K562 (cell line): Measurements from ENCODE around the gene ANAPC16. TPM values are rescaled to one million over a fixed set of nuclear protein-coding genes. Genes with fewer than 3 reads are reported as not detected.

Experiments used
- ATAC-seq: fragments of 200-7000 bp; cut with Tn5 transposase; 3 replicates; pipeline ENCODE4 v1.9.1; 2020; ENCODE audit warnings: moderate library complexity
- BruUV-seq: library from RNA; stranded (reverse); fragments of 400-500 nt; replicated peaks from 2 replicates; lab custom pipeline; 2021; lab: Mats Ljungman, UMichigan
- CTCF ChIA-PET: fragments of 300-600 bp; formaldehyde crosslinking; extraction: SDS; loops from one replicate; lab custom pipeline; 2021; ENCODE audit warnings: low intra/inter-chr PET ratio; lab: Yijun Ruan, JAX
- POLR2A ChIA-PET: fragments of 300-600, 350-650 bp; sonication (Branson Sonifier 250); formaldehyde crosslinking; extraction: SDS; loops from one replicate; lab custom pipeline; 2021; ENCODE audit warnings: antibody characterized with exemption, inconsistent platforms; lab: Yijun Ruan, JAX
- DNase-seq, 4 experiments: peaks; one replicate each; pipeline versions ENCODE4 v3.0.0 to v3.0.0-alpha.2; 2011 to 2018; ENCODE audit warnings: low spot score in 3 of 4, mixed read lengths in 3 of 4; ENCODE audit errors: extremely low read depth in 1 of 4
- FAIRE-seq: peaks from 2 replicates; lab custom pipeline; 2011; peaks lifted over from hg19 to GRCh38; lab: Jason Lieb, UNC
- H2AFZ ChIP-seq: 2 replicates; pipeline ENCODE4 v1.6.0; 2011; ENCODE audit warnings: low read depth, low read length, control low read depth, inconsistent platforms
- H3K27ac ChIP-seq: fragments of 200-600 bp; 3 replicates; pipeline ENCODE4 v1.8.0; 2011; ENCODE audit warnings: low read depth, mild to moderate bottlenecking, control low read depth, inconsistent platforms, low read length, moderate library complexity, mixed read lengths; ENCODE audit errors: extremely low read depth
- H3K27me3 ChIP-seq, 2 experiments: fragments of 300-600 bp in 1 of 2; 2 replicates in 1 of 2; 3 replicates in 1 of 2; pipeline versions ENCODE4 v1.6.0 to v1.8.0; 2011; ENCODE audit warnings: inconsistent platforms in 2 of 2, low read length in 2 of 2, mild to moderate bottlenecking in 1 of 2, mixed read lengths in 1 of 2, moderate library complexity in 1 of 2; ENCODE audit not compliant: control insufficient read depth in 2 of 2, insufficient read depth in 2 of 2
- H3K36me3 ChIP-seq: fragments of 300-600 bp; 3 replicates; pipeline ENCODE4 v1.8.0; 2011; ENCODE audit warnings: mild to moderate bottlenecking, low read length, inconsistent platforms; ENCODE audit not compliant: control insufficient read depth, insufficient read depth
- H3K4me1 ChIP-seq, 2 experiments: fragments of 200-600 bp in 1 of 2; replicated peaks in 1 of 2; 2 replicates in 1 of 2; 3 replicates in 1 of 2; pipeline versions ENCODE4 v1.5.1 to v1.8.0; 2011; ENCODE audit warnings: inconsistent platforms in 2 of 2, low read length in 2 of 2, mild to moderate bottlenecking in 1 of 2, mixed read lengths in 1 of 2, moderate library complexity in 1 of 2; ENCODE audit not compliant: control insufficient read depth in 2 of 2, insufficient read depth in 2 of 2
- H3K4me2 ChIP-seq: 2 replicates; pipeline ENCODE4 v1.6.1; 2011; ENCODE audit warnings: low read length, control low read depth, inconsistent platforms, mixed read lengths; ENCODE audit not compliant: insufficient read depth
- H3K4me3 ChIP-seq: fragments of 200-600 bp; sonication (generic), shearing (Covaris generic); 2 replicates; pipeline ENCODE4 v1.5.1; 2016; ENCODE audit warnings: control low read depth, inconsistent platforms
- H3K79me2 ChIP-seq: fragments of 200-600 bp; 3 replicates; pipeline ENCODE4 v1.8.0; 2011; ENCODE audit warnings: low read length, inconsistent platforms; ENCODE audit not compliant: control insufficient read depth, insufficient read depth
- H3K9ac ChIP-seq, 2 experiments: 2 replicates each; pipeline versions ENCODE4 v1.6.0 to v1.6.1; 2011; ENCODE audit warnings: low read depth in 2 of 2, low read length in 2 of 2, control low read depth in 1 of 2, inconsistent platforms in 1 of 2, mild to moderate bottlenecking in 1 of 2, mixed read lengths in 1 of 2; ENCODE audit not compliant: insufficient read depth in 1 of 2
- H3K9me1 ChIP-seq: one replicate; pipeline ENCODE4 v1.6.0; 2011; ENCODE audit warnings: inconsistent platforms, mild to moderate bottlenecking, low read length, moderate library complexity; ENCODE audit not compliant: control insufficient read depth, insufficient read depth
- H3K9me3 ChIP-seq: replicated peaks from 2 replicates; pipeline ENCODE4 v1.5.1; 2011; ENCODE audit warnings: low read depth, low read length, inconsistent platforms; ENCODE audit not compliant: control insufficient read depth, insufficient read depth
- H4K20me1 ChIP-seq: replicated peaks from 2 replicates; pipeline ENCODE4 v1.6.1; 2011; ENCODE audit warnings: low read length, inconsistent platforms, mixed read lengths; ENCODE audit not compliant: control insufficient read depth, insufficient read depth
- FOS ChIP-seq: IDR thresholded peaks from 3 replicates; pipeline ENCODE4 v1.6.1; 2011; ENCODE audit not compliant: insufficient read length; ENCODE audit errors: extremely low read depth
- JUNB ChIP-seq: fragments of 450-650 bp; formaldehyde crosslinking; conservative IDR thresholded peaks from 2 replicates; pipeline ENCODE4 v1.4.0; 2020; ENCODE audit warnings: mild to moderate bottlenecking
- KAT7 ChIP-seq: sonication (generic); formaldehyde crosslinking; IDR thresholded peaks from 2 replicates; pipeline ENCODE4 v1.8.0; 2022; ENCODE audit warnings: missing genetic modification reagents, mild to moderate bottlenecking, borderline replicate concordance
- MAZ ChIP-seq, 2 experiments: fragments of 450-650 bp in 1 of 2; sonication (generic) in 1 of 2; formaldehyde crosslinking; IDR thresholded peaks in 1 of 2; conservative IDR thresholded peaks in 1 of 2; 2 replicates each; pipeline versions ENCODE4 v1.4.0 to v1.5.0; 2020; ENCODE audit warnings: mild to moderate bottlenecking in 1 of 2, missing genetic modification reagents in 1 of 2
- MEIS2 ChIP-seq: fragments of 450-650 bp; IDR thresholded peaks from 2 replicates; pipeline ENCODE4 v1.6.1; 2014; ENCODE audit warnings: mild to moderate bottlenecking; ENCODE audit not compliant: partially characterized antibody
- NCOA2 ChIP-seq, 2 experiments: fragments of 450-650 bp; IDR thresholded peaks; 2 replicates each; pipeline ENCODE4 v1.6.1; 2018; ENCODE audit warnings: mild to moderate bottlenecking in 2 of 2, moderate library complexity in 1 of 2; ENCODE audit not compliant: partially characterized antibody in 2 of 2
- NFE2 ChIP-seq: IDR thresholded peaks from 2 replicates; pipeline ENCODE4 v1.6.1; 2014; ENCODE audit warnings: antibody characterized with exemption, low read depth
- NR4A1 ChIP-seq, 2 experiments: fragments of 250-450 bp in 1 of 2; fragments of 450-650 bp in 1 of 2; sonication (Bioruptor Pico) in 1 of 2; IDR thresholded peaks; 2 replicates each; pipeline versions ENCODE4 v1.4.0 to v1.6.1; 2016 to 2020; ENCODE audit warnings: mild to moderate bottlenecking in 2 of 2, missing compliant biosample characterization in 1 of 2, missing genetic modification characterization in 1 of 2, moderate library complexity in 1 of 2
- NRF1 ChIP-seq, 2 experiments: fragments of 450-650 bp; IDR thresholded peaks in 1 of 2; conservative IDR thresholded peaks in 1 of 2; 2 replicates each; pipeline ENCODE4 v1.6.1; 2014; ENCODE audit warnings: mild to moderate bottlenecking in 2 of 2
- PTRF ChIP-seq: fragments of 450-650 bp; IDR thresholded peaks from 2 replicates; pipeline ENCODE4 v1.6.1; 2016; ENCODE audit warnings: mild to moderate bottlenecking, missing genetic modification characterization, missing compliant biosample characterization
- SMARCB1 ChIP-seq: IDR thresholded peaks from 2 replicates; pipeline ENCODE4 v1.6.1; 2011; ENCODE audit warnings: improper control_type of control experiment, low read depth; ENCODE audit not compliant: insufficient read length
- SP1 ChIP-seq: sonication (generic); formaldehyde crosslinking; IDR thresholded peaks from 2 replicates; pipeline ENCODE4 v1.8.1; 2022; ENCODE audit warnings: mild to moderate bottlenecking, missing genetic modification reagents
- SUPT5H ChIP-seq: fragments of 450-650 bp; IDR thresholded peaks from 2 replicates; pipeline ENCODE4 v1.6.1; 2016
- TAF9B ChIP-seq: fragments of 450-650 bp; IDR thresholded peaks from 2 replicates; pipeline ENCODE4 v1.6.1; 2018; ENCODE audit warnings: mild to moderate bottlenecking; ENCODE audit not compliant: partially characterized antibody
- TCF7 ChIP-seq: sonication (generic); IDR thresholded peaks from 2 replicates; pipeline ENCODE4 v1.6.1; 2016; ENCODE audit warnings: antibody characterized with exemption, borderline replicate concordance
- TEAD2 ChIP-seq: fragments of 450-650 bp; IDR thresholded peaks from 2 replicates; pipeline ENCODE4 v1.6.1; 2016; ENCODE audit warnings: missing genetic modification characterization, control low read depth, missing compliant biosample characterization
- THAP12 ChIP-seq: fragments of 250-450 bp; sonication (Bioruptor Pico); IDR thresholded peaks from 2 replicates; pipeline ENCODE4 v1.9.0; 2021; ENCODE audit warnings: mild to moderate bottlenecking, inconsistent platforms
- TRIM28 ChIP-seq: fragments of 450-650 bp; IDR thresholded peaks from 2 replicates; pipeline ENCODE4 v1.6.1; 2017
- USF1 ChIP-seq: sonication (generic); formaldehyde crosslinking; IDR thresholded peaks from 2 replicates; pipeline ENCODE4 v1.9.0; 2022; ENCODE audit warnings: mild to moderate bottlenecking, missing genetic modification reagents
- ZKSCAN1 ChIP-seq: fragments of 150-350 bp; IDR thresholded peaks from 2 replicates; pipeline ENCODE4 v1.6.1; 2016; ENCODE audit warnings: low read depth, low read length
- ZNF174 ChIP-seq: fragments of 250-450 bp; sonication (Bioruptor Pico); IDR thresholded peaks from 2 replicates; pipeline ENCODE4 v1.4.0; 2020; ENCODE audit warnings: mild to moderate bottlenecking
- ZNF384 ChIP-seq: IDR thresholded peaks from 2 replicates; pipeline ENCODE4 v1.6.1; 2012; ENCODE audit warnings: low read depth, low read length, improper control_type of control experiment
- WGBS: fragments of 100-300 bp; shearing (Covaris generic); methylation state at CpG from one replicate; pipeline ENCODE4 v1.1.6; 2016; ENCODE audit warnings: low coverage, mixed read lengths; ENCODE audit not compliant: insufficient coverage; ENCODE audit errors: missing lambda C conversion rate; 5-methylcytosine and 5-hydroxymethylcytosine counted together
- in situ Hi-C: fragments of 300-500 bp; cut with MboI; formaldehyde crosslinking; loops from 4 replicates; pipeline ENCODE4 v1.15.0; 2018; ENCODE audit warnings: inconsistent platforms, mixed read lengths
- intact Hi-C: fragments of 100-400 bp; cut with micrococcal nuclease; formaldehyde crosslinking; loops from 2 replicates; pipeline ENCODE4 v1.14.2; 2022
- polyA plus RNA-seq, 8 experiments: library from polyadenylated mRNA; depleted of rRNA in 4 of 8; stranded (reverse) in 5 of 8; unstranded in 3 of 8; fragments of >200 nt; fragmentation: Nextera tagmentation in 2 of 8; fragmentation: Illumina TruSeq in 1 of 8; extraction: Ambion mirVana in 2 of 8; extraction: Trizol in 1 of 8; gene quantifications; 2 replicates each; pipeline versions ENCODE4 v1.2.1 to v1.2.3, GENCODE V29; 2011 to 2014; ENCODE audit warnings: inconsistent platforms in 1 of 8, missing spikeins in 1 of 8
- total RNA-seq, 7 experiments: library from RNA; depleted of rRNA in 6 of 7; stranded (reverse); fragments of >200 nt in 6 of 7; fragmentation: Illumina TruSeq in 2 of 7; extraction: Trizol in 2 of 7; gene quantifications; 2 replicates each; pipeline versions ENCODE4 v1.2.1 to v1.2.3, GENCODE V29; 2011 to 2021; ENCODE audit warnings: low replicate concordance in 1 of 7

ANAPC16 gene
- total and polyA plus RNA-seq, 9 of the 15 experiments (the other 6 are each of a cell fraction or from before 2014, with no cell fraction given): 42.6 to 208 (median 108) TPM

GRCh38 chr10:72220637-72221036 lies 4.8 kb downstream of the ANAPC16 start:
- CTCF ChIA-PET: interaction anchor here (1.3 kb wide), 1 partner anchor 172 kb away, joined by 3 read pairs; no protein-coding TSS in a partner anchor
- in situ Hi-C loops: loop anchor here (5.0 to 10.0 kb wide), 2 partner anchors 107 to 316 kb away; no protein-coding TSS in a partner anchor
- FAIRE-seq (no peak), DNase-seq (no peak), ATAC-seq (no peak)
- H2AFZ ChIP-seq: no peak overlapping the region
- WGBS: 79% methylated on average over 8 of the region's 8 CpGs
- H3K27ac ChIP-seq: no peak overlapping the region
- peaks cover 8 to 27% of the 10 kb centered on the region in 2 experiments; a peak in 4 of 5 replicates for H3K4me1 ChIP-seq
- H3K9ac ChIP-seq: no peak overlapping the region
- POLR2A ChIA-PET: interaction anchor here (0.6 to 9.2 kb wide), 4 partner anchors 9 to 70 kb away, joined by 4 to 70 read pairs (median 6); partner anchors contain the start of gene DDIT4
- H3K36me3 ChIP-seq: peaks cover 31% of the 10 kb centered on the region
- no peak overlapping the region for H3K4me2 ChIP-seq
- intact Hi-C loops: no loop called here
- no peaks in the 10 kb centered on the region for H3K27me3 ChIP-seq
- no TSS peak for BruUV-seq
- H3K4me3 ChIP-seq: no peak overlapping the region
- no peaks in the 10 kb centered on the region for H4K20me1 ChIP-seq
- H3K9me3 ChIP-seq: no peaks in the 10 kb centered on the region
- H3K9me1 ChIP-seq: no peaks in the 10 kb centered on the region
- peaks cover 54% of the 10 kb centered on the region for H3K79me2 ChIP-seq
- no peak for TF ChIP-seq NCOA2 (IDR thresholded peaks at IDR 0.05; ENCODE audit: partially characterized antibody in 2 of 2)
- TF ChIP-seq FOS: no peak
- no peak for TF ChIP-seq SP1 (CRISPR knock-in tag)
- no peak for TF ChIP-seq NR4A1 (CRISPR knock-in tag; IDR thresholded peaks at IDR 0.05)
- TF ChIP-seq NR4A1 (tag; IDR thresholded peaks at IDR 0.05): no peak
- no peak for TF ChIP-seq MAZ (CRISPR knock-in tag; conservative IDR thresholded peaks at IDR 0.05 in 1 of 2, IDR thresholded peaks at IDR 0.05 in 1 of 2)
- TF ChIP-seq NRF1 (conservative IDR thresholded peaks at IDR 0.05 in 1 of 2, IDR thresholded peaks at IDR 0.05 in 1 of 2): no peak
- no peak for TF ChIP-seq KAT7
- TF ChIP-seq TAF9B: no peak
- no peak for TF ChIP-seq SUPT5H
- TF ChIP-seq PTRF (tag): no peak
- TF ChIP-seq THAP12 (CRISPR knock-in tag): no peak
- TF ChIP-seq MEIS2: no peak
- no peak for TF ChIP-seq SMARCB1
- TF ChIP-seq TRIM28: no peak
- no peak for TF ChIP-seq TEAD2 (tag)
- no peak for TF ChIP-seq TCF7
- no peak for TF ChIP-seq JUNB (CRISPR knock-in tag)
- TF ChIP-seq ZKSCAN1: no peak
- TF ChIP-seq NFE2: no peak
- TF ChIP-seq ZNF384: peak; percentile 56
- TF ChIP-seq ZNF174: no peak
- peak; percentile 26; the same call in 1 of the 2 replicates for TF ChIP-seq USF1 (CRISPR knock-in tag)
